HG03575 (cell line): ENCODE measurements around the gene SLC49A3.
"Not testable (repeated sequence)": the region's sequence is repeated elsewhere in the genome, so short reads cannot be mapped to it uniquely, and the experiment has no call there.

ENCODE experiments used
- ATAC-seq: cut with Tn5 transposase; IDR thresholded peaks from one replicate; pipeline ENCODE4 v1.9.1; 2021; ENCODE audit not compliant: unreplicated experiment, insufficient number of reproducible peaks, low FRiP score; ENCODE audit errors: extremely low read depth

Gene SLC49A3

GRCh38 chr4:648579-649292 is 40.2 kb downstream of the SLC49A3 start:
- no peak for ATAC-seq

GRCh38 chr4:647481-647880 is 41.5 kb downstream of the SLC49A3 start:
- no peak for ATAC-seq

DNA sequence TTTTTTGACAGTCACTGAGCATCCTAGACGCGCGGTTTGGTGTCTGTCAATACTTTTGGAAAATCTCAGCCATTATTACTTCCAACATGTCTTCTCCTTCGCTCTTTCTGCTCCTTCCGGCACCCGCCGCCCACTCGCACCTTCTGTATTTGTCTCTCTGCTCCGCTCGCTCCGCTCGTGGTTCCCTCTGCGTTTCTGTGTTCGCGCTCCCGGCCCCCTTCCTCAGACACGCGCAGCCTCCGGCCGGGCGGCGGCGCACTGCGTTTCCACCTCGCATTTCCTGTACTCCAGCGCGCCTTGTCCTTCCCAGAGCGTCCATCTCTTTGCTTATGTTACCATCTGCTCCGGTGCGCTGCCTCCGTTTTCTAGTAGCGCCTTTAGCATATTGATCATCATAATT is 42.5 kb downstream of the SLC49A3 start:
- ATAC-seq: no peak

GRCh38 chr4:642366-642765 is 46.6 kb downstream of the SLC49A3 start:
- not testable (repeated sequence) for ATAC-seq

- ATAC-seq: no peak
These were observed 51.2 kb downstream of the SLC49A3 start for GRCh38 chr4:637536-638280.

- no peak for ATAC-seq
These were observed 52.3 kb downstream of the SLC49A3 start for GRCh38 chr4:636628-637159.

GRCh38 chr4:635851-636627 is 52.9 kb downstream of the SLC49A3 start:
- no peak for ATAC-seq

DNA sequence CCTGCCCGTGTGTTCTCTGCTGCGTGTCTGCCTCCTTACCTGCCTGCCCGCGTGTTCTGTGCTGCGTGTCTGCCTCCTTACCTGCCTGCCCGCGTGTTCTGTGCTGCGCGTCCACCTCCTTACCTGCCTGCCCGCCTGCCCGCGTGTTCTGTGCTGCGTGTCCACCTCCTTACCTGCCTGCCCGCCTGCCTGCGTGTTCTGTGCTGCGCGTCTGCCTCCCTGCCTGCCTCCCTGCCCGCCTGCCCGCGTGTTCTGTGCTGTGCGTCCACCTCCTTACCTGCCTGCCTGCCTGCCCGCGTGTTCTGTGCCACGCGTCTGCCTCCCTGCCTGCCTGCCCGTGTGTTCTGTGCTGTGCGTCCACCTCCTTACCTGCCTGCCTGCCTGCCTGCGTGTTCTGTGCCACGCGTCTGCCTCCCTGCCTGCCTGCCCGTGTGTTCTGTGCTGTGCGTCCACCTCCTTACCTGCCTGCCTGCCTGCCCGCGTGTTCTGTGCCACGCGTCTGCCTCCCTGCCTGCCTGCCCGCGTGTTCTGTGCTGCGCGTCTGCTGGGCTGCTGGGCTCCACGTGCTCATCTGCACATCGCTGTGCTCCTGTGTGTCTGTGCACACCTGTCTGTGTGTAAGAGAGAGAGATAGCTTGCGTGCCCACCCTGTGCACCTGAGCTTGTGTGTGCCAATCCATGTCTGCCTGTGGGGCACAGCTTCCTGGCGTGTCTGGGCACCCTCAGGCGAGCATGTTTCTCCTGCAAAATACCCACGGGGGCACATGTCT is 53.7 kb downstream of the SLC49A3 start:
- ATAC-seq: not testable (repeated sequence)

GRCh38 chr4:634599-634985 is 54.4 kb downstream of the SLC49A3 start:
- no peak for ATAC-seq

DNA sequence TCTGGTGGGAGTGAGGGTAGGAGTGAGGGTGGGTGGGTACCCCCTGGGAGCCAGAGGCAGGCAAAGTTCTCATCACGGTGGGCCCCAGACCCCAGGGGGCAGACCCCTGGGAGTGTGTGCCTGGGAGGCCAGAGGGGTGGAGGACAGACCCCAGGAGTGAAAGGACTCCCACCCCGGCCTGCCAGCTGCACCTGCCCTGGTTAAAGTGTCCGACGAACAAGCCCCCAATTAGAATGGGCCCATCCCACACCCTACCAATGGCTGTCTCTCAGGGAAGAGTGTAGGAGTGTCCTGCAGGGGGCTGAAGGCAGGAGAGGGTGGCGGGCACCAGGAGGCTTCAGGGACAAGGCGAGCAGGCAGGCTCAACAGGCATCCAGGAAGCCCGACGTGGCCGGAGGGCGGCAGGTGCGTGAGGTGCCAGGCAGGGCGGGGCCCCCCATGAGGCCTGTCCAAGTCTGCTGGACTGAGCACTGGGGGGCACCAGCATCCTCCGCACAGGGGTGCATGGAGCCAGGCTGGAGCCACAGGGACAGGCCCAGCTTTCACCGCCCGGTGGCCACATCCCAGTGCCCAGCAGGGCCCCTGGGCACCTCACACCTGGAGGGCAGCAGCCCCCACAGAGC is 54.9 kb downstream of the SLC49A3 start:
- ATAC-seq: no peak

DNA sequence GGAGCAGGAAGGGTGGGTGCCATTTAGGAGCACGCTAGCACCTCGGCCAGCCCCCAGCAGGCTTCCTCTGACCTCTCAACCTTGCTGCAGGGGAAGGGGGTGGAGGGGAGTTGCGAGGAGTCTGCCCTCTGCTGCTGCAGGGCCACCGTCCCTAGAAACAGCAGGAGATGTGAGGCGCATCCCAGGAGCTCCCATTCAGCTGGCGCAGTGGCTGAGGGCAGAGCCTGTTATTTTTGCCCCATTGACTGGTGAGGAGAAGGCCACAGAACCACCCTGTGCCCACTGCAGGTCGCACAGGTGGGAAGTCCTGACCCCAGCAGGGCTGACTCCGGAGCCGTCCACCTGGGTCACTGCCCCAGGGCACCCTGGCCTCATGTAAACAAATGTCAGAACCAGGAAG is 55.5 kb downstream of the SLC49A3 start:
- no peak for ATAC-seq

DNA sequence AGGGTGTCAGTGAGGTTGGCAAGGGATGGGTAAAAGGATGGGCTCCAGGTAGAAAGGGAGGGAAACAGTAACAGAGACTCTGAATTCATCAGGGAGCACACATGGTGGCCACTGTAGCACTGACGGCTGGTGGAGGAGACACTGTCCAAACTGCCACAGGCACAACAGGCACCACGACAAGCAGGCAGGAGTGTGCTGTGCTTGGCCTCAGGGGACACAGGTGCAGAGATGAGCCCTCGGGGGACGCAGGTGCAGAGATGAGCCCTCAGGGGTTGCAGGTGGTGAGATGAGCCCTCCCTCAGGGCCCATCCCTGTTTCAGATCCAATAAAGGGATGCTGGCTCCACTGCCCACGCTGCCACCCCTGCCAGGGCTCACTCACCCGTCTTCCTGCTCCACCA is 56.0 kb downstream of the SLC49A3 start:
- no peak for ATAC-seq

DNA sequence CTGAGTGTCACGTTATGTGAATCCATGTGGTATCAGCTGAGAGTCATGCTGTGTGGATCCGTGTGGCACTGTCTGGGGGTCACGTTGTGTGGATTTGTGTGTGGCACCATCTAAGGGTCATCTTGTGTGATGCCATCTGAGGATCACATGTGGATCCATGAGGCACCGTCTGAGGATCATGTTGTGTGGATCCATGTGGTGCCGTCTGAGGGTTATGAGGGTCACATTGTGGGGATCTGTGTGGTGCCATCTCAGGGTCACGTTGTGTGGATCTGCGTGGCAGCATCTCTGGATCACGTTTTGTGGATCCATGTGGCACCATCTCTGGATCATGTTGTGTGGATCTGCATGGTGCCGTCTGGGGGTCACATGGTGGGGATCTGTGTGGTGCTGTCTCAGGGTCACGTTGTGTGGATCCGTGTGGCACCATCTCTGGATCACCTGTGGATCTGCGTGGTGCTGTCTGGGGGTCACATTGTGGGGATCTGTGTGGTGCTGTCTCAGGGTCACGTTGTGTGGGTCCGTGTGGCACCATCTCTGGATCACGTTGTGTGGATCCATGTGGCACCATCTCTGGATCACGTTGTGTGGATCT is 56.7 kb downstream of the SLC49A3 start:
- no peak for ATAC-seq
